ENCODE measurements around the gene RASD1.
"Not testable (repeated sequence)": the region's sequence is repeated elsewhere in the genome, so short reads cannot be mapped to it uniquely, and the experiment has no call there.

Gene RASD1

DNA sequence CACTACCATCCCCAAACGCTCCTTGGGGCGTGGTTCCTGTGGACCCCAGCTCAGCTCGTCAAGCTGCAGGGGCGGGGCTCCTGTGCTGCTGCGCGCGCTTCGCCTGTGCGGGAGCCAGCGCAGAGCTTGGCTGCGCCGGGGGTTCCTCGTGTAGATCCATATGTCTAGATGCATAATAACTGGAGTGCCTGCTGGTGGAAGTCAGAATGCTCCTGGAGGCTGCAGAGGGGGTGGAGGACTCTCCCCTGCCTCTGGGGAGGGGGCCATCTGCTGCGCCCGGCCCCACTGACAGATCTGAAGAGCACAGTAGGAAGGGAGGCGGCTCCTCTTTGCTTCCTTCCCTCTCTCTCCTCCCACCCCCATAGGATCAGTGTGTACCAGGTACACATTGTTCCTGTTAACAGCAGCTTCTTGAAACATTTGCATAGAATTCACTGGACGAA lies 4.6 kb downstream of the RASD1 start:
- H3K27me3 Mint-ChIP-seq (ENCODE audit: low read depth), result peaks cover 20% of the 10 kb centered on the region
- DNase-seq (ENCODE audit: low spot score), result no peak
- H3K4me1 Mint-ChIP-seq (ENCODE audit: low read depth), result peaks cover 14% of the 10 kb centered on the region
- no peaks in the 10 kb centered on the region for H3K9me3 Mint-ChIP-seq
- H3K4me3 Mint-ChIP-seq, result no peak overlapping the region
- H3K36me3 Mint-ChIP-seq (ENCODE audit: low read depth), result peaks cover 28% of the 10 kb centered on the region
- no peak overlapping the region for H3K27ac Mint-ChIP-seq

DNA sequence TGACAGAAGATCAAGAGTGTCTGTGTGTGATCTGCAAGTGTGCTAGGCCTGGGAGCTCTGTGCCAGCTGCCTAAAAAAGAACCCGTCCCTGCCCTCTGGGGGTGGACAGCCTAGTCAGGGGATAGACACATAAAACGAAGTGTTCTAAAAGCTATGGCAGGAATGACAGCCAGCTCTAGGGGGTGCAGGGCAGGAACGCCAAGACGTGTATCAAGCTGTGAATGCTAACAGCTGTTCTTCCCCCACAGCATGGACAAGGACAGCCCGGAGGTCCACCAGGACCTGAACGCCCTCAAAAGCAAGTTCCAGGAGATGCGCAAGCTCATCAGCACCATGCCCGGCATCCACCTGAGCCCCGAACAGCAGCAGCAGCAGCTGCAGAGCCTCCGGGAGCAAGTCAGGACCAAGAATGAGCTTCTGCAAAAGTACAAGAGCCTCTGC lies 5.1 kb downstream of the RASD1 start:
- DNase-seq (ENCODE audit: low spot score), result no peak
- peaks cover 28% of the 10 kb centered on the region for H3K36me3 Mint-ChIP-seq (ENCODE audit: low read depth)
- H3K4me3 Mint-ChIP-seq, result no peak overlapping the region
- peak overlapping the region; percentile 45 for H3K27ac Mint-ChIP-seq
- peaks cover 14% of the 10 kb centered on the region for H3K4me1 Mint-ChIP-seq (ENCODE audit: low read depth)
- no peaks in the 10 kb centered on the region for H3K9me3 Mint-ChIP-seq
- H3K27me3 Mint-ChIP-seq (ENCODE audit: low read depth), result peaks cover 20% of the 10 kb centered on the region

- no peak overlapping the region for H3K27ac Mint-ChIP-seq
- H3K36me3 Mint-ChIP-seq (ENCODE audit: low read depth), result peaks cover 28% of the 10 kb centered on the region
- H3K9me3 Mint-ChIP-seq, result no peaks in the 10 kb centered on the region
- DNase-seq (ENCODE audit: low spot score), result no peak
- H3K4me1 Mint-ChIP-seq (ENCODE audit: low read depth), result peaks cover 16% of the 10 kb centered on the region
- H3K27me3 Mint-ChIP-seq (ENCODE audit: low read depth), result no peaks in the 10 kb centered on the region
- no peak overlapping the region for H3K4me3 Mint-ChIP-seq
Measured at GRCh38 chr17:17487998-17488397, 8.2 kb downstream of the RASD1 start.

DNA sequence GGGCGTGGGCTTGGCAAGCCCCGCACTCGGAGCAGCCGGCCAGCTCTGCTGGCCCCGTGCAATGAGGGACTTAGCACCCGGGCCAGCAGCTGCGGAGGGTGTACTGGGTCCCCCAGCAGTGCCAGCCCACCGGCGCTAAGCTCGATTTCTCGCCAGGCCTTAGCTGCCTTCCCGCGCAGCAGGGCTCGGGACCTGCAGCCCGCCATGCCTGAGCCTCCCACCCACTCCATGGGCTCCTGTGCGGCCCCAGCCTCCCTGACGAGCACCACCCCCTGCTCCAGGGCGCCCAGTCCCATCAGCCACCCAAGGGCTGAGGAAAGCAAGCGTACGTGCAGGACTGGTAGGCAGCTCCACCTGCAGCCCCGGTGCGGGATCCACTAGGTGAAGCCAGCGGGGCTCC lies 9.8 kb downstream of the RASD1 start:
- peaks cover 21% of the 10 kb centered on the region for H3K36me3 Mint-ChIP-seq (ENCODE audit: low read depth)
- not testable (repeated sequence) for H3K4me3 Mint-ChIP-seq; H3K9me3 Mint-ChIP-seq; H3K27me3 Mint-ChIP-seq (ENCODE audit: low read depth); DNase-seq (ENCODE audit: low spot score); H3K27ac Mint-ChIP-seq
- peaks cover 23% of the 10 kb centered on the region for H3K4me1 Mint-ChIP-seq (ENCODE audit: low read depth)

DNA sequence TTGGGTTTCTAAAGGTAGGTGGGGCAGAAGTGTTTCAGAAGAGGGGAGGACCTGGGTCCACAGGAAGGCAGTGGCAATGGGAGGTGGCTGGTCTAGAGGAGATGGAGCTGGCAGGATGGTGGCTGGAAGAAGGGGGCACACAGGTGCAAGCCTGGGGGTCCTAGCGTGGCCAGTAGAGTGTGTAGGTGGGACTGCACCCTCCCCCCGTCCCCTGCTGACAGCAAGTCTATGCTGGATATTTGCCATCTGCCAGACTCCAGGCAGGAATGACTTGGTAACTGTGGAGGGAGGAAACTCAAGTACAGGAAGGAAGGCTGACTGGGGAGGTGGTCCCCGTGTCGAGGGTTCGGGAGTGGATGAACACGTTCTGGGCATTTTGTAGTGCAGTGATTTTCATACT lies 10.8 kb downstream of the RASD1 start:
- Mint-ChIP-seq H3K27ac (no peak overlapping the region), H3K4me1 (ENCODE audit: low read depth) (peaks cover 28% of the 10 kb centered on the region), H3K36me3 (ENCODE audit: low read depth) (peaks cover 26% of the 10 kb centered on the region), H3K9me3 (no peaks in the 10 kb centered on the region), H3K4me3 (no peak overlapping the region), H3K27me3 (ENCODE audit: low read depth) (no peaks in the 10 kb centered on the region)
- no peak for DNase-seq (ENCODE audit: low spot score)

DNA sequence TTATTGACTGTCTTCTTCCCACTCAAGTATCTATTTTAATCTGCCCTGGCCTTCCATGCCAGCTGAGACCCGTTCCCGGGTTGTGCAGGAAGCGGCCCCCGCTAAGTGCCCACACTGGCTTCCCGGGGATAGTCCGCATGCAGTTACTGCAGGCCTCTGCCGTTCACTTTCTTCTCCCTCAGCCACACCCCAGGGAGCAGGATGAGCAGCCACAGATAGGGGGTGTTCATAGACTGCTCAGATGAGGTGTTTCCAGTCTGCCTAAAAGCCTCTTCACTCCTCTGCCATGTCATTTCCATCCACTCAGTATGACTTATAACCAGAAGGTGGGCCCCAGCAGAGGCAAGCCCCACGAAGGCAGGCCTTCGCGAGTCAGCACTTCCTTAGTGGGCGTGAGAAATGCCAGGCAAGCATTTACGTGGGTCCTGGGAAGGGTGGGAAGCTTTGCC lies 11.7 kb downstream of the RASD1 start:
- Mint-ChIP-seq H3K4me1 (ENCODE audit: low read depth) (peaks cover 28% of the 10 kb centered on the region), H3K27ac (no peak overlapping the region), H3K4me3 (no peak overlapping the region), H3K36me3 (ENCODE audit: low read depth) (peaks cover 26% of the 10 kb centered on the region), H3K27me3 (ENCODE audit: low read depth) (no peaks in the 10 kb centered on the region), H3K9me3 (no peaks in the 10 kb centered on the region)
- DNase-seq (ENCODE audit: low spot score), result peak; percentile 64

DNA sequence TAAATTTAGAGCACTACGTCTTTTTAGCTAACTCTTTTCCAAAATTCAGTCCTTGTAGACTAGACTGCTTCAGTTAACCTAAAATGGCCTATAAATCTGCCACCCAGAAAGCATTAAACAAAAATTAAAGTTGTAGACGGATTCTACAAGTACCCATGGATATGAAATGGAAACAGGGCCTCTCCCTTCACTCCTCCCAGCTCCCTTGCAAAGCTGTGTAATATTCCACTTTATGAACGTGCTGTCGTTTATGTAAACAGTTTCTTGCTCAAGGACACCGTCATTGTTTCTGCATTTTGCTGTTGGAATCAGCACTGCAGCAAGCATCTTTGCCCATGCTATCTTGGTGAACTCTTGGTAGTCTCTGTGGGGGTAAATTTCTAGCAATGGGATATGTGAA lies 14.3 kb downstream of the RASD1 start:
- no peak overlapping the region for H3K27ac Mint-ChIP-seq
- H3K36me3 Mint-ChIP-seq (ENCODE audit: low read depth), result peaks cover 17% of the 10 kb centered on the region
- DNase-seq (ENCODE audit: low spot score), result no peak
- no peak overlapping the region for H3K4me3 Mint-ChIP-seq
- H3K4me1 Mint-ChIP-seq (ENCODE audit: low read depth), result peaks cover 30% of the 10 kb centered on the region
- H3K27me3 Mint-ChIP-seq (ENCODE audit: low read depth), result no peaks in the 10 kb centered on the region
- no peaks in the 10 kb centered on the region for H3K9me3 Mint-ChIP-seq

DNA sequence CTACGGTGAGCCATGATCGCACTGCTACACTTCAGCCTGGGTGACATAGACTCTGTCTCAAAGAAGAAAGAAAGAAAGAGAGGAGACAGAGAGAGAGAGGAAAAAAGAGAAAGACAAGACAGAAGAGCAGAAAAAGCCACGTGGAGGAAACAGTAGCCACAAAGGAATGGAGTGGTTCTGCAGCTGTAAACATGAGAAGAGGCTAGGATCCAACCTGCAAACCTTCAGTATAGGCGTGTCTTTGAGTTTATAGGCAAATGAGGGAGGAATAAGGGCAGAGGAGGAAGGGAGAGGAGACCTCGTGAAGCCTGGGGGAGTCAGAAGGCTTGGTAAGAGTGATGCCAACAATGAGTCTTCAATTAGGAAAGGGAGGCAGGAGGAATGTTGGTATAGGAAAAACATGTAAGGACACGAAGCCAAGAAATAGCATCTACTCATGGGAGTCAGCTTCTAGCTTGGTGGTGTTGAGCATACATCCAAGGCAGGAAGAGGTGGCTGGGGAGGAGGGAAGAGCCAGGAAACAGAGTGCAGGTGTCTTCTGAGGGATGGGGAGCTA lies 15.5 kb downstream of the RASD1 start:
- Mint-ChIP-seq H3K9me3 (no peaks in the 10 kb centered on the region), H3K36me3 (ENCODE audit: low read depth) (peaks cover 16% of the 10 kb centered on the region), H3K4me1 (ENCODE audit: low read depth) (peaks cover 32% of the 10 kb centered on the region), H3K27me3 (ENCODE audit: low read depth) (no peaks in the 10 kb centered on the region), H3K27ac (no peak overlapping the region), H3K4me3 (no peak overlapping the region)
- DNase-seq (ENCODE audit: low spot score), result no peak

DNA sequence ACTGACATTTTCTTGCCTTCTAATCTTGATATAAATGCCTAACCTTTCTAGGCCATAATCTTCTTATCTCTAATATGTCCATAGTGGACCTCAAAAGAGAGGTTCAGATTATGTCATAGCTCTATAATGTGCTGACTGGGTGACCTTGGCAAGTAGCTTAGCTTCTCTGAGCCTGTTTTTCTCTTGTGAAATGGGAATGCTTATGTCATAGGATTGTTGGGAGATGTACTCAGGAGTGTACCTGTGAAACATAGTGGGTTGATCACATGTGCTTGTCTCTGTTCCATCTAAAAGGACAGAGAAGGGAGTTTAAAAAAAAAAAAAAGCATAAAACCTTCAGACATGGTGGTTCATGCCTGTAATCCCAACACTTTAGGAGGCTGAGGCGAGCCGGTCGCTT lies 17.0 kb downstream of the RASD1 start:
- Mint-ChIP-seq H3K4me1 (ENCODE audit: low read depth) (peaks cover 25% of the 10 kb centered on the region), H3K27ac (no peak overlapping the region), H3K27me3 (ENCODE audit: low read depth) (no peaks in the 10 kb centered on the region), H3K4me3 (no peak overlapping the region), H3K36me3 (ENCODE audit: low read depth) (peaks cover 12% of the 10 kb centered on the region), H3K9me3 (no peaks in the 10 kb centered on the region)
- no peak for DNase-seq (ENCODE audit: low spot score)

DNA sequence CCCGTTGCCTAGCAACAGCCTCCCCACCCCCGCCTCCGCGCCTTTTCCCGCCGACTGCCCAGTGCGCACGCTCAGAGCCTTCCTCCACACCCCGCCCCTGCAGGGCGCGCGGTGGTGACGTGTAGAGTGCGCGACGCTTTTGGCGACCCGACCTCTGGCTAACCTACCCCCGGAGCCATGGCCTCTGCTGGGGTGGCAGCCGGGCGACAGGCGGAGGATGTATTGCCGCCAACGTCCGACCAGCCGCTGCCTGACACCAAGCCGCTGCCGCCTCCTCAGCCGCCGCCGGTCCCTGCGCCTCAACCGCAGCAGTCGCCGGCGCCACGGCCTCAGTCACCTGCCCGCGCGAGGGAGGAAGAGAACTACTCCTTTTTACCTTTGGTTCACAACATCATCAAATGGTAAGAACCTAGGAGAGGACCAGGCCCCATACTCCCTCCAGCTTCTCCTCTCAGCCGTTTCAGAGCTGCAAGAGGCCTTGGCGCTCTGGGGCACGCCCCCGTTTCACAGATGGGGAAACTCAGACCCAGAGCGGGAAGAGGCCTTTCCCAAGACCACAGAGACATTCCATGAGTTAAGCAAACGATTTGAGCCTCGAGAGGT lies 19.2 kb downstream of the RASD1 start, which contains the start of gene MED9:
Gene MED9, plus strand, starts transcription at position 136 of the 603 bp plus-strand sequence. Its CDS starts 42 bp downstream, at position 178.
- Mint-ChIP-seq H3K4me3 (peak within 1 kb of the TSS; percentile 93), H3K36me3 (ENCODE audit: low read depth) (peaks cover 12% of the 10 kb centered on the region), H3K27me3 (ENCODE audit: low read depth) (peaks cover 12% of the 10 kb centered on the region), H3K9me3 (no peaks in the 10 kb centered on the region), H3K4me1 (ENCODE audit: low read depth) (peaks cover 20% of the 10 kb centered on the region), H3K27ac (peak within 1 kb of the TSS; percentile 89)
- DNase-seq (ENCODE audit: low spot score), result peak; percentile 92

DNA sequence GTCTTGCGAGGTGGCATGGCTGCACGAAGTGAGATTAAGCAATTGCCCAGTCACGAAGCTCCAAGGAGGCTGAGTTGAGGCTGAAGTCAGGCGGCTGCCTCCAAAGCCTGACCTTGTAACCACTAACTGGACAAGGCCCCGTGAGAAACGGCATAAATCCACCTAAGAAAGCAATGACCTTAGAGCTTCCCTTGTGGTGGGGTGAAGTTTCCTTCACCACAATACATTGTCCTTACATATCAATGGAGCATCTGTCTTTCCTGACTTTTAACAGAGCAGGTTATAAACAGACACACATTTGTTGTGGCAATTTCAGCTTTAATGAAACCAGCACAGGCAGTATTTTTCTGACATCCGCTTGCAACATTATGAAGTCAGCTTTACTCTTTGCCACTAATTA lies 21.9 kb downstream of the RASD1 start:
- Mint-ChIP-seq H3K36me3 (ENCODE audit: low read depth) (peaks cover 5% of the 10 kb centered on the region), H3K27me3 (ENCODE audit: low read depth) (peaks cover 18% of the 10 kb centered on the region), H3K4me3 (no peak overlapping the region), H3K27ac (no peak overlapping the region), H3K9me3 (no peaks in the 10 kb centered on the region), H3K4me1 (ENCODE audit: low read depth) (peaks cover 12% of the 10 kb centered on the region)
- no peak for DNase-seq (ENCODE audit: low spot score)

- no peak for DNase-seq (ENCODE audit: low spot score)
- Mint-ChIP-seq H3K4me1 (ENCODE audit: low read depth) (peaks cover 4% of the 10 kb centered on the region), H3K36me3 (ENCODE audit: low read depth) (peaks cover 3% of the 10 kb centered on the region), H3K27ac (no peak overlapping the region), H3K9me3 (no peaks in the 10 kb centered on the region), H3K4me3 (no peak overlapping the region), H3K27me3 (ENCODE audit: low read depth) (peaks cover 18% of the 10 kb centered on the region)
Measured at GRCh38 chr17:17472333-17472920, 23.8 kb downstream of the RASD1 start.

- Mint-ChIP-seq H3K27me3 (ENCODE audit: low read depth) (peaks cover 24% of the 10 kb centered on the region), H3K36me3 (ENCODE audit: low read depth) (no peaks in the 10 kb centered on the region), H3K4me3 (no peak overlapping the region), H3K27ac (no peak overlapping the region), H3K4me1 (ENCODE audit: low read depth) (no peaks in the 10 kb centered on the region), H3K9me3 (no peaks in the 10 kb centered on the region)
- DNase-seq (ENCODE audit: low spot score), result no peak
Measured at GRCh38 chr17:17469996-17470395, 26.2 kb downstream of the RASD1 start.

DNA sequence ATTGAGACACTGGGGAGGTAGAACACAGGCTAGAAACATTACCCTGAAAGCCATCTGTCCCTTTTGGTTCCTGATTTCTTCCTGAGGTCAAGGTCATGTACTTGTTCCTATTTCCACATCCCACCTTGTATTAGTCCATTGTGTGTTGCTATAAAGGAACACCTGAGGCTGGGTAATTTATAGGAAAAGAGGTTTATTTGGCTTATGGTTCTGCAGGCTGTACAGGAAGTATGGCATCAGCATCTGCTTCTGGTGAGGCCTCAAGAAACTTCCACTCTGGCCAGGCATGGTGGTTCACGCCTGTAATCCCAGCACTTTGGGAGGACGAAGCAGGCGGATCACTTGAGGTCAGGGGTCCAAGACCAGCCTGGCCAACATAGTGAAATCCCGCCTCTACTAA lies 26.8 kb downstream of the RASD1 start:
- peaks cover 24% of the 10 kb centered on the region for H3K27me3 Mint-ChIP-seq (ENCODE audit: low read depth)
- H3K4me1 Mint-ChIP-seq (ENCODE audit: low read depth), result no peaks in the 10 kb centered on the region

More for the DNA sequence above, 26.8 kb downstream of the RASD1 start:
- Mint-ChIP-seq H3K9me3 (no peaks in the 10 kb centered on the region), H3K36me3 (ENCODE audit: low read depth) (no peaks in the 10 kb centered on the region), H3K4me3 (no peak overlapping the region), H3K27ac (no peak overlapping the region)
- DNase-seq (ENCODE audit: low spot score), result no peak

Data from T-helper 2 cell treated with Interferon-gamma antibody and Interleukin-4, amounts not matched to agents 5 μg/mL and 100 μg/mL, for 36 hours (primary cell).